PC-3 (cell line): Measurements from ENCODE around the gene KRT81. TPM values are rescaled to one million over a fixed set of nuclear protein-coding genes. Genes with fewer than 3 reads are reported as not detected.

Source experiments
- ATAC-seq: fragments of 200-7000 bp; cut with Tn5 transposase; 2 replicates; pipeline ENCODE4 v1.9.1; 2020; ENCODE audit warnings: mild to moderate bottlenecking, moderate library complexity
- BruUV-seq: library from RNA; stranded (reverse); fragments of 400-500 nt; replicated peaks from 2 replicates; lab custom pipeline; 2021; lab: Mats Ljungman, UMichigan
- CTCF ChIA-PET: fragments of 300-600 bp; sonication (Branson Sonifier 250); formaldehyde crosslinking; loops from one replicate; lab custom pipeline; 2022; ENCODE audit warnings: antibody characterized with exemption; lab: Charles Lee
- POLR2A ChIA-PET: fragments of 300-600 bp; sonication (Branson Sonifier 250); formaldehyde crosslinking; loops from one replicate; lab custom pipeline; 2022; ENCODE audit warnings: antibody characterized with exemption; ENCODE audit not compliant: unreplicated experiment; lab: Charles Lee
- DNase-seq: peaks from one replicate; pipeline ENCODE4 v3.0.0-alpha.2; 2015
- H2AFZ ChIP-seq: fragments of 300-600 bp; sonication (generic); 2 replicates; pipeline ENCODE4 v1.6.0; 2016; ENCODE audit warnings: antibody characterized with exemption, low read length
- H3F3A ChIP-seq: fragments of 300-600 bp; sonication (generic); one replicate; pipeline ENCODE4 v1.6.0; 2017; ENCODE audit warnings: antibody characterized with exemption, low read length, control low read depth, mild to moderate bottlenecking; ENCODE audit not compliant: unreplicated experiment
- H3K27ac ChIP-seq: fragments of 300-600 bp; sonication (generic); 2 replicates; pipeline ENCODE4 v1.5.1; 2016; ENCODE audit warnings: mild to moderate bottlenecking, low read length
- H3K27me3 ChIP-seq: fragments of 300-600 bp; sonication (generic); 2 replicates; pipeline ENCODE4 v1.6.1; 2016; ENCODE audit warnings: low read length, mixed read lengths
- H3K36me3 ChIP-seq: fragments of 300-600 bp; sonication (generic); 2 replicates; pipeline ENCODE4 v1.6.1; 2016; ENCODE audit warnings: low read depth, mixed run types, low read length, mixed read lengths
- H3K4me1 ChIP-seq: fragments of 300-600 bp; sonication (generic); 2 replicates; pipeline ENCODE4 v1.5.1; 2016; ENCODE audit warnings: low read length; ENCODE audit not compliant: insufficient read depth
- H3K4me2 ChIP-seq: fragments of 300-600 bp; sonication (generic); 2 replicates; pipeline ENCODE4 v1.6.0; 2016; ENCODE audit warnings: low read length
- H3K4me3 ChIP-seq: fragments of 300-600 bp; sonication (generic); 2 replicates; pipeline ENCODE4 v1.5.1; 2016; ENCODE audit warnings: mild to moderate bottlenecking, low read length, mixed read lengths
- H3K79me2 ChIP-seq: fragments of 300-600 bp; sonication (generic); 2 replicates; pipeline ENCODE4 v1.6.1; 2017; ENCODE audit warnings: low read length, mixed read lengths
- H3K9ac ChIP-seq: fragments of 300-600 bp; sonication (generic); 2 replicates; pipeline ENCODE4 v1.6.0; 2016; ENCODE audit warnings: mild to moderate bottlenecking, low read length
- H3K9me2 ChIP-seq: fragments of 300-600 bp; sonication (generic); replicated peaks from 2 replicates; pipeline ENCODE4 v1.6.1; 2016; ENCODE audit warnings: mixed run types, low read length, mixed read lengths
- H3K9me3 ChIP-seq: fragments of 300-600 bp; sonication (generic); 2 replicates; pipeline ENCODE4 v1.6.1; 2016; ENCODE audit warnings: low read length, mixed read lengths
- H4K20me1 ChIP-seq: fragments of 300-600 bp; sonication (generic); 2 replicates; pipeline ENCODE4 v1.6.1; 2016; ENCODE audit warnings: low read length, mixed read lengths
- EZH2 ChIP-seq: fragments of 300-600 bp; sonication (generic); IDR thresholded peaks from one replicate; pipeline ENCODE4 v1.6.1; 2017; ENCODE audit warnings: antibody characterized with exemption, mild to moderate bottlenecking, low read length; ENCODE audit not compliant: unreplicated experiment
- EZH2phosphoT487 ChIP-seq: fragments of 300-600 bp; sonication (generic); IDR thresholded peaks from 2 replicates; pipeline ENCODE4 v1.6.1; 2018; ENCODE audit warnings: mild to moderate bottlenecking, antibody characterized with exemption, low read length, borderline replicate concordance
- intact Hi-C: fragments of 100-400 bp; cut with micrococcal nuclease; formaldehyde crosslinking; loops from 2 replicates; pipeline ENCODE4 v1.9.0; 2023
- total RNA-seq: library from RNA; depleted of rRNA; stranded (reverse); fragments of >200 nt; gene quantifications from 2 replicates; pipeline ENCODE4 v1.2.3, GENCODE V29; 2014
- TF ChIP-seq, protein P1 (sequence below): fragments of 300-600 bp; sonication (generic); conservative IDR thresholded peaks from 2 replicates; pipeline ENCODE4 v1.5.1; 2017; ENCODE audit warnings: antibody characterized with exemption, low read depth, mild to moderate bottlenecking, low read length

KRT81 gene
- total RNA-seq, 1 experiment from 2014 or later = 1,688 TPM

DNA sequence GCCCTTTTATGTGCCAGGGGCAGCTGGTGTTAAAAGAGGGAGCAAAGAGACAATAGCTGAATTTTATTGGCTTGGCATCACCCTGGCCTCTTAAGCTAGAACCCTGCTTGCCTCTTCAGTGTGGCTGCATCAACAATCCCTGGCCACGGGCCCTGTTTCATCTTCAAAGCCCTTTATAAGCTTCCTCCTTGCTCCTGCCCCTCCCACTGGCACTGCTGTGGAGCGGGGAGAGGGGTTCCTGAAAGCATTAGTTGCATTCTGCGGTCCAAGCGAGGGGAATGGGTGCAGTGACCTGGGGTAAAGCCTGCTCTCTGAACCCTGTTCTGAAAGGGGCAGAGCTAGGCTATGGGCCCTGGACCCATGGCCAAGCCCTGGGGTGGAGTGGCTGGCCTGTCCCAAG lies 30.1 kb upstream of the KRT81 start:
- H3K36me3 ChIP-seq = no peaks in the 10 kb centered on the region
- no peaks in the 10 kb centered on the region for H3K79me2 ChIP-seq
- H3K27me3 ChIP-seq = no peaks in the 10 kb centered on the region
- TF ChIP-seq, protein P1, sequence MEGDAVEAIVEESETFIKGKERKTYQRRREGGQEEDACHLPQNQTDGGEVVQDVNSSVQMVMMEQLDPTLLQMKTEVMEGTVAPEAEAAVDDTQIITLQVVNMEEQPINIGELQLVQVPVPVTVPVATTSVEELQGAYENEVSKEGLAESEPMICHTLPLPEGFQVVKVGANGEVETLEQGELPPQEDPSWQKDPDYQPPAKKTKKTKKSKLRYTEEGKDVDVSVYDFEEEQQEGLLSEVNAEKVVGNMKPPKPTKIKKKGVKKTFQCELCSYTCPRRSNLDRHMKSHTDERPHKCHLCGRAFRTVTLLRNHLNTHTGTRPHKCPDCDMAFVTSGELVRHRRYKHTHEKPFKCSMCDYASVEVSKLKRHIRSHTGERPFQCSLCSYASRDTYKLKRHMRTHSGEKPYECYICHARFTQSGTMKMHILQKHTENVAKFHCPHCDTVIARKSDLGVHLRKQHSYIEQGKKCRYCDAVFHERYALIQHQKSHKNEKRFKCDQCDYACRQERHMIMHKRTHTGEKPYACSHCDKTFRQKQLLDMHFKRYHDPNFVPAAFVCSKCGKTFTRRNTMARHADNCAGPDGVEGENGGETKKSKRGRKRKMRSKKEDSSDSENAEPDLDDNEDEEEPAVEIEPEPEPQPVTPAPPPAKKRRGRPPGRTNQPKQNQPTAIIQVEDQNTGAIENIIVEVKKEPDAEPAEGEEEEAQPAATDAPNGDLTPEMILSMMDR = no peak
- TF ChIP-seq EZH2 (no peak), EZH2phosphoT487 (no peak)
- CTCF ChIA-PET = no interaction called here
- H3K9me2 ChIP-seq = no peaks in the 10 kb centered on the region
- no peak overlapping the region for H3K9ac ChIP-seq
- no peak overlapping the region for H3K27ac ChIP-seq
- POLR2A ChIA-PET = interaction anchor here (0.6 kb wide), 1 partner anchor 1543 kb away, joined by 4 read pairs; no protein-coding TSS in a partner anchor
- no peak overlapping the region for H2AFZ ChIP-seq
- intact Hi-C loops = no loop called here
- no TSS peak for BruUV-seq
- H3K4me1 ChIP-seq = no peaks in the 10 kb centered on the region
- H3K9me3 ChIP-seq = no peaks in the 10 kb centered on the region
- no peaks in the 10 kb centered on the region for H3F3A ChIP-seq
- ATAC-seq (no peak), DNase-seq (no peak)
- H3K4me3 ChIP-seq = no peak overlapping the region
- no peaks in the 10 kb centered on the region for H4K20me1 ChIP-seq
- no peak overlapping the region for H3K4me2 ChIP-seq

DNA sequence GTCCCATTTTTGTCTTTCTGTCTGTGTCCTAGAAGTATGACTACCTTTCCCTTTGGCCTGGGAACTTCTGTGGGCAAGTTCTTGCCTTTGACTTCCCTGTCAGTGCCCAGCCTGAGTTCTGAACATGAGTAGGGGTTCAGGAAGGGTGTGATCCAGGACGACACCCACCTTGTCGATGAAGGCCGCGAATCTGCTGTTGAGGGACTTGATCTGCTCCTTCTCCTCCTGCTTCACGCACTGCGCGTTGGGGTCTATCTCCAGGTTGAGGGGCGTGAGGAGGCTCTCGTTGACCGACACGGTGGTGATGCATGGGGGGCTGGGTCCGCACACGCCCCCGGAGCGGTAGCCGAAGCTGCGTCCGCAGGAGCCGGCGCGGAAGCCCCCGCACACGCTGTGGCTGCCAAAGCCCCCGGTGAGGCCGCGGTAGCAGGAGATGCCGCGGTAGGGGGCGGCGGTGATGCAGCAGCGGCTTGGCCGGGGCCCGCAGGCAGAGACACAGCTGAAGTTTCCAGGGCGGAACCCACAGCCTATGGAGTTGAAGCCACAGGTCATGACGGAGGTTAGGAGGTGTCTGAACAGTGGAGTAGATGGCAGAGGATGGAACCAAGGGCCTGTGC lies 29.6 kb upstream of the KRT81 start, which contains the start of gene KRT83:
TSS of gene KRT83 (minus strand) at position 615 of the 617 bp plus-strand sequence. CDS start at position 552, 63 bp downstream.
- H3K4me1 ChIP-seq = no peaks in the 10 kb centered on the region
- CTCF ChIA-PET = no interaction called here
- H3K27me3 ChIP-seq = no peaks in the 10 kb centered on the region
- H3K36me3 ChIP-seq = no peaks in the 10 kb centered on the region
- H3K27ac ChIP-seq = no peak within 1 kb of the TSS
- H4K20me1 ChIP-seq = no peaks in the 10 kb centered on the region
- no peaks in the 10 kb centered on the region for H3K9me3 ChIP-seq
- H3K4me2 ChIP-seq = no peak within 1 kb of the TSS
- H3K9me2 ChIP-seq = no peaks in the 10 kb centered on the region
- POLR2A ChIA-PET = no interaction called here
- no peak within 1 kb of the TSS for H3K9ac ChIP-seq
- no peak within 1 kb of the TSS for H3K4me3 ChIP-seq
- TF ChIP-seq EZH2 (no peak), EZH2phosphoT487 (no peak)
- TF ChIP-seq, protein P1 = no peak
- no peaks in the 10 kb centered on the region for H3F3A ChIP-seq
- H3K79me2 ChIP-seq = no peaks in the 10 kb centered on the region
- no peak for DNase-seq
- no TSS peak for BruUV-seq
- no peak for ATAC-seq
- H2AFZ ChIP-seq = no peak within 1 kb of the TSS
- intact Hi-C loops = no loop called here

DNA sequence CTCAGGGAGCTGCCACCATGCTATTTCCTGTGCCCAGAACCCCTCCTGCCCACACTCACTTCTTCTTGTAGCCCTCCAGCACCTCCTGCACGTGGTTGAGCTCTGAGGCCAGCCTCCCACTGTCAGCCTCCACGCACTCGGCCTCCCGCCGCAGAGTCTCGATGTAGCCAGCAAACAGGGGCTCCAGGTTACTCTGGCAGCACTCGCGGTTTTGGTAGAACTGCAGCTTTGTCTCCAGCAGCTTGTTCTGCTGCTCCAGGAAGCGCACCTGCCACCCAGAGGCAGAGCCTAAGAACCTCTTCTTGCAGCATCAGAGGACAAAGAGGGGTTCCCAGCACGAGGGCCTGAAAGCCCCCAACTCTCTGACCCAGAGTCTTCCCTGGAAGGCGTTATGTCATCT lies 27.8 kb upstream of the KRT81 start:
- DNase-seq (peak; percentile 42), ATAC-seq (peak; percentile 54)
- Histone ChIP-seq H3K27me3 (no peaks in the 10 kb centered on the region), H3K9me3 (no peaks in the 10 kb centered on the region), H3K27ac (no peak overlapping the region), H3K36me3 (no peaks in the 10 kb centered on the region), H3K9ac (no peak overlapping the region), H2AFZ (no peak overlapping the region), H3K9me2 (no peaks in the 10 kb centered on the region), H3K79me2 (no peaks in the 10 kb centered on the region), H3F3A (no peaks in the 10 kb centered on the region), H3K4me1 (no peaks in the 10 kb centered on the region), H3K4me3 (no peak overlapping the region), H4K20me1 (no peaks in the 10 kb centered on the region), H3K4me2 (no peak overlapping the region)
- CTCF ChIA-PET = interaction anchor here (0.5 to 1.2 kb wide), 3 partner anchors 36 to 162 kb away, joined by 4 to 5 read pairs (median 5); no protein-coding TSS in a partner anchor
- BruUV-seq = no TSS peak
- POLR2A ChIA-PET = interaction anchor here (0.6 kb wide), 1 partner anchor 172 kb away, joined by 3 read pairs; no protein-coding TSS in a partner anchor
- intact Hi-C loops = no loop called here
- no peak for TF ChIP-seq EZH2phosphoT487
- TF ChIP-seq, protein P1 = peak; percentile 44; the same call in 1 of the 2 replicates
